ENCODE measurements around the gene DPEP1. TPM values are rescaled to one million over a fixed set of nuclear protein-coding genes. Genes with fewer than 3 reads are reported as not detected.

Gene DPEP1
- polyA plus RNA-seq, 3 donors: 18.0 to 42.6 (median 37.3) TPM

DNA sequence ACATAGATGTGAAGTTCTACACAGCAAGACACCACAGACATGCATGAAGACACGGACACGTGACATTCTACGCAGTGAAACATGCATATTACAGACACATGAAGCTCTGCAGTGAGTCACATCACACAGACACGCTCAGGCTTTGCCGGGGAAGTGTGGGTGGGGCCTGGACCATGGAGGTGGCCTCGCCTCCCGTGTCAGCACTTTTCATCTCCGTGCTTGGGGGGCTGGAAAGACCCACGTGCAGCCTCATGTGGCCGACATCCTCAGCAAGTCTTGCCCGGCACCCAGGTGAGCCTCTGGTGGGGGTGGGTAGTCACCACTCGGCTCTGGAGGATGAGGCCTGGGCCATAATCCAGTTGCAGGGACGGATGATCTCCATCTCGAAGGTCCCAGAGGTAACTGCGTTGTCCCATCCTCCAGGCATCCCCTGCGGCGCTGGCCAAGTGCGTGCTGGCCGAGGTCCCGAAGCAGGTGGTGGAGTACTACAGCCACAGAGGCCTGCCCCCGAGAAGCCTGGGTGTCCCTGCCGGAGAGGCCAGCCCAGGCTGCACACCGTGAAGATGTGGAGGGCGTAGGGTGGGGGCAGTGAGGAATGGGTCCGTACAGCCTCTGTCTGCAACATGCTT is 17.3 kb upstream of the DPEP1 start:
- DNase-seq (ENCODE audit: low read depth in 3 of 3, low spot score in 2 of 3): no peak

DNA sequence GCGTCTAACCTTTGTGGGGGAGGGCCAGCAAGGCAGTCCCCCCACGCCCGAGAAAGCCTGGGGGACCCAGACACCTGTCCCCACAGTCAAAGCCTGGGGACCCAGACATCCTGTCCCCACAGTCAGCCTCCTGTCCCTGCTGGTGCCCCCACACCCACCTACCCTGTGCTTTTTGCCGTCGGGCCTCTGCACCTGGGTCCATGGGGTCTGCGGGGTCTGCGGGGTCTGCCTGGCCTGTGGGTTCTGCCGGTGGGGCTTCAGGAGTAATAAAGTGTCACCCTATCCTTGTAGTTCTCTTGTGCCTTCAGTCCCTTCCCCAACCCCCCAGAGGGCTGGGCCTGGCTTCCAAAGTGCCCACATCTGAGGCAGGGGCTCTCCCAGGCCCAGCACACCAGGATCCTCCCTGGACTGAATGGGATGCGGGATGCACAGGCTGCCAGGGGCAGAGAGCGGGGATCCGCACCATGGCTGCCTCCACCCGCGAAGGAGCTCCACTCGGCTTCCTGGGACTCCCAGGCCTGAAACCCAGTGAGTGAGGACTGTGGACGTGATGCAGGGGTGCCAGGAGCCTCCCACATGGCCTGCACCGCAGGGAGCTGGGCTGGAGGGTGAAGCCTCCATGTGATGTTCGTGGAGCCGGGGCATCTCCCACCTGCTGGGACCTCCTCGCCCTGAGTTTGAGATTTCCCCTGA is 16.3 kb upstream of the DPEP1 start:
- no peak for DNase-seq (ENCODE audit: low read depth in 3 of 3, low spot score in 2 of 3)

DNA sequence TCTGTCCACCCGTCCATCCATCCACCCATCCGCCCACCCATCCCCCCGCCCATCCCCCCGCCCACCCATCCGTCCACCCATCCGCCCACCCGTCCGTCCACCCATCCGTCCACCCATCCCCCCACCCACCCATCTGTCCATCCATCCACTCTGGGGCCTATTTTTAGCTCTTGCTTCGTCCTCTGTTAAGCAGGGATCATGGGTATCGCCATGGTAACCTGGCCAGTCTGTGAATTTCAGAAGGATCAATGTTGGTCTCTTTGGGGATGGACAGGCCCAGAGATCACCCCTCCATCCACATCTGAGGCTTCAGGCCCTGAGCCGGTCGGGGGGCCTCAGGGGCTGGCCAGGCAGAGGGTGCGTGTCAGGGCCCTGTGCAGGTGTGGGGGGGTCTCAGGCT is 15.2 kb upstream of the DPEP1 start:
- no peak for DNase-seq (ENCODE audit: low read depth in 3 of 3, low spot score in 2 of 3)

- no peak for DNase-seq (ENCODE audit: low read depth in 3 of 3, low spot score in 2 of 3)
Observed at GRCh38 chr16:89599451-89599858, 14.0 kb upstream of the DPEP1 start.

GRCh38 chr16:89599902-89600301 is 13.5 kb upstream of the DPEP1 start:
- DNase-seq (ENCODE audit: low read depth in 3 of 3, low spot score in 2 of 3): no peak

GRCh38 chr16:89600427-89600826 is 13.0 kb upstream of the DPEP1 start:
- DNase-seq (ENCODE audit: low read depth in 3 of 3, low spot score in 2 of 3): no peak

- DNase-seq (ENCODE audit: low read depth in 3 of 3, low spot score in 2 of 3): no peak
Observed at GRCh38 chr16:89600956-89601355, 12.5 kb upstream of the DPEP1 start.

DNA sequence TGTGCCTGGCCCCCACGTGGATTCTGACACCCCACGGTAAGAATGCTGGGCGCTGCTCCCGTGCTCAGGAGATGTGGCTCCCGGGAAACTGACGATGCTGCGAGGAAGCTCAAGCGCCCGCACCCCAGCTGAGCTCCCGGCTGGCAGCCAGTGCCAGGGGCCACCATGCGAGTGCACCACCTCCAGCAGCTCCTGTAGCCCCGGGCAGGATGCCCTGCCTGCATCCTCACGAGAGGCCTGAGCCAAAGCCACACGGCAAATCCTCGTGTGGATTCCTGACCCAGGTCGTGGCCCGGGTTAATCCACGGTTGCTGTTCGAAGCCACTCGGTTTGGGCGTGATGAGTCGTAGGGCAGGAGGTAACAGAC is 11.6 kb upstream of the DPEP1 start:
- no peak for DNase-seq (ENCODE audit: low read depth in 3 of 3, low spot score in 2 of 3)

GRCh38 chr16:89602273-89602951 is 11.0 kb upstream of the DPEP1 start:
- DNase-seq (ENCODE audit: low read depth in 3 of 3, low spot score in 2 of 3): peak; percentile 73 to 81 (median 77)

DNA sequence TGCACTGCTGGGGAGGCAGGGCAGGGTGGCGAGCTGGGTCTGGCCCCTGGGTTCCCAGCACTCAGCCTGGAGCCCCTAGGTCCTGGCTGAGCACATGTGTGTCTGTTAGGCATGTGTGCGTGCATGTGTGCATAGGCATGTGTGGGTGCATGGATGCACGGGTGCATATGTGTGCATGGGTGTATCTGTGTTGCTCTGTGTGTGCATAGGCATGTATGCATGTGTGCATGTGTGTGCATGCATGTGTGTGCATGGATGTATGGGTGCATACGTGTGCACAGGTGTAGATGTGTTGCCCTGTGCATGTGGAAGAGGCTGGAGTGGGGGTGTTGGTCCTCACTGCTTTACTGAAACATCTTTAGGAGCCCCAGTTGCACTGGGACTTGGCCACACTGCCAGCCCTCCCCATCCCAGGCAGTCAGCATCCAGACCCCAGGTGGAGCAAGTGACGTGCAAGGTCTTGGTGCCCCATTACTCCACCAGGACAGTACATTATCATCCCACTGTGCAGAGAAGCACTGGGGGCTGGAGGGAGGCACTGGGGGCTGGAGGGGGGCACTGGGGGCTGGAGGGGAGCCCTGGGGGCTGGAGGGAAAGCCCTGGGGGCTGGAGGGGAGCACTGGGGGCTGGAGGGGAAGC is 10.4 kb upstream of the DPEP1 start:
- DNase-seq (ENCODE audit: low read depth in 3 of 3, low spot score in 2 of 3): no peak

- no peak for DNase-seq (ENCODE audit: low read depth in 3 of 3, low spot score in 2 of 3)
Observed at GRCh38 chr16:89604764-89605163, 8.7 kb upstream of the DPEP1 start.

DNA sequence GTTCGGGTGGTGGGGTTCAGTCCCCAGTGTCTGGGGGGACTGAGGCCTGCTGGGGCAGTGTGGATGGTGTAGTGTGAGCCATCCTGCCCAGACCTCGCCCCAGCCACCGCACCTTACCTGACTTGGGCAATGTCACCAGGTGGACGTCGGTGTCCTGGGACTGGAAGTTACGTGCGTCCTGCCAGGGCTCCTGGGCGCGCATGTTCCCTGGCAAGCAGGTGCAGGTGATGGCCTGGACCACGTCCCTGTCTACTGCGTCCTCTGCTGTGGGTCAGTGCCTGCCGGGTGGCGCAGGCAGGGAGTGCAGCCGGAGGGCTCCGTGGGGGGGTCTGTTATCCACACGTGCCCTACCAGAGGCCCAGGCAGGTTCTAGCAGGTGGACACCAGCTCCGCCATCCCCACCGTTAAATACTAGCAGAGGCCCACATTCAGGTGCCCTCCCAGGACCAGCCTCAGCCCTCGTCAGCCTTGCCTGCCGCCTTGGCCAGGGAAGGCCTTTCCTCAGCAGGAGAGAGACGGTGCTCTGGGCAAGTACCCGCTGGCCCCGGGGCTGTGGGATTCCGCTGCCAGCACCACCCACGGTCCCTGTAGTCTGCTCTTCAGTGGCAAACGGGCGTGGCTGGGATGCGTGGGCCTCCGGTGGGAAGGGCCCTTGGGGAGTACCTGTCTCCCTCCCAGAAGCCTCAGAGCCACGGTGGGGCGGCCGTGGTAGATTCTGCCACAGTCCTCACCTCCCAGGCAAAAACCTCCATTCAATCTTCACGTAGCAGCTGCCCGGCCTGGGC is 8.1 kb upstream of the DPEP1 start:
- no peak for DNase-seq (ENCODE audit: low read depth in 3 of 3, low spot score in 2 of 3)

DNA sequence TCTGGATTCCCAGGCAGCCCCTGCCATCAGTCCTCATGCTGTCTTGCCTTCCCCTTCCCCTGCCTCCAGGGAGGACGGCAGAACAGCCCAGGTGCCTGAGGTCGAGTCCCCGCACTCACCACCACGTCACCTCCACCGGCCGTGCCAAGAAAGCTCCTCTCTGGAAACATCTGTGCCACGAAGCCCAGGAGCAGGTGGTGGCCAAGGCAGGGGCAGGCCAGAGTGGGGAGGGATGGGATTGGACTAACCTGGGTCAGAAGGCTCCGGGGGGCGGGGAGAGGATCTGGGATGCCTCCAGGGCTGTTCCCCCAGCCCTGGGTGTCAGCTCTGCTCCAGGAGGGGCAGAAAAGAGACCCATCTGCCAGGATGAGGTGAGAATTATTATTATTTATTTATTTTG is 7.4 kb upstream of the DPEP1 start:
- no peak for DNase-seq (ENCODE audit: low read depth in 3 of 3, low spot score in 2 of 3)

- DNase-seq (ENCODE audit: low read depth in 3 of 3, low spot score in 2 of 3): no peak
Observed at GRCh38 chr16:89607453-89607852, 6.0 kb upstream of the DPEP1 start.

- no peak for DNase-seq (ENCODE audit: low read depth in 3 of 3, low spot score in 2 of 3)
Observed at GRCh38 chr16:89607937-89608740, 5.3 kb upstream of the DPEP1 start.

DNA sequence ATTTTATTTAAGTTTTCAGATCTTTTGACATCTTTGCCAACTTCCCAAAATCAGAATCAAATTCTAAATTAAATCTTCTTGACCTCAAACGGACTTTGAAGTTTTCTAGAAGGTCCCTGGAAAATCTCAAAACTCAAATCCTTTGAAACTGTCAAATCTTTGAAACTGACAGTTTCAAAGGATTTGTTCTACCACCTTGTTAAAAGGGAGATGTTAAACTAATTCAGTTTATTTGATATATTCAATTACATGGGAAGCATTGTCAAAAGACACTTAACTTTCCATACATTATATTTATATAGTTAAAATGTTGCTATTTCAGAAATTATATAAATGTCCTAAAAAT is 3.4 kb upstream of the DPEP1 start:
- DNase-seq (ENCODE audit: low read depth in 3 of 3, low spot score in 2 of 3): no peak

DNA sequence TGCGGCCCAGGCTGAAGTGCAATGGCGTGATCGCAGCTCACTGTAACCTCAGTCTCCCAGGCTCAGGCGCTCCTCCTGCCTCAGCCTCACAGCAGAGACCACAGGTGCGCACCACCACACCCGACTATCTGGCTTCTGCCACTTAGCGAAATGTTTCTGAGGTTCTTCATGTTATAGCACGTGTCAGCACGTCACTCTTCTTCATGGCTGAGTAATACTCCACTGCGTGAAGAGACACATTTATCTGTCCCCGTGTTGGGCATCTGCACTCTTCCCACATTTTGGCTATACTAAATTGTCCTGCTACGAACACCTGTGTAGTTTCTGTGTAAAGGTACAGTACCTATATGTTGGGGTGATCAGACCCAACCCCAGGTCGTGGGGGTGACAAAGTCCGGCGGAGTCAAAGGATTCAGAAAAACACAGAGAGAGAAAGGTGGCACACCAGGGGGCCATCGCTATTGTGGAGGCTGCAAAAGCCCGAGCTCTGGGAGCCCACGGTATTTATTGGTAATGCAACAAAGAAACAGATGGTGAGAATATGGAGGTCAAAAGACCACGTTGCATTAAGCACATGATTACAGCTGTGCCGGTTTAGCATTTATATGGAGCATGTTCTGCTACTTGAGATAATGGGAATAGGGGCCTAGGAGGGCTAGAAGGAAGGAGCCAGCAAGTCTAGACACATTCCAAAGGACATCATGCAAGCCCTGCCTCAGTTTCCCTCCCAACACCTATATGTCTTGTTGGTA is 851 bp upstream of the DPEP1 start:
- DNase-seq (ENCODE audit: low read depth in 3 of 3, low spot score in 2 of 3): no peak

DNA sequence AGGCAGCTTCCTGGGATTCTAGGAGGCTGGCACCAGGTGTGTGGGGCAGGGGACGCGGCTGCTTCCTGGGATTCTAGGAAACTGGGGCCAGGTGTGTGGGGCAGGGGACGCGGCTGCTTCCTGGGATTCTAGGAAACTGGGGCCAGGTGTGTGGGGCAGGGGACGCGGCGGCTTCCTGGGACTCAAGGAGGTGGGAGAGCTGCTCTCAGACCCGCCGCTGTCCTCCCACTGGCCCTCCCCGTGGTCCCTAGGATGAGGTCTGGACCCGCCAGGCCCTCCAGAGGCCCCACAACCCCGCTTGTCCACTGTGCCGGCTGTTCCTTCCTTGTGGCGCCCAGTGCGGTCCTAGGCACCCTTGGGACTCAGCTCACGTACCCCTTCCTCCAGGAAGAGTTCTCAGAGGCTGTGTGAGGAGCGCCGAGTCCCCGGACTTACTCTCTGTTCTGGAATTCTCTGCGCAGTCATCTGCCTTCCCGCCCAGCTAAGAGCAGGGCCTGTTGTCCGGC is 565 bp downstream of the DPEP1 start:
- no peak for DNase-seq (ENCODE audit: low read depth in 3 of 3, low spot score in 2 of 3)

DNA sequence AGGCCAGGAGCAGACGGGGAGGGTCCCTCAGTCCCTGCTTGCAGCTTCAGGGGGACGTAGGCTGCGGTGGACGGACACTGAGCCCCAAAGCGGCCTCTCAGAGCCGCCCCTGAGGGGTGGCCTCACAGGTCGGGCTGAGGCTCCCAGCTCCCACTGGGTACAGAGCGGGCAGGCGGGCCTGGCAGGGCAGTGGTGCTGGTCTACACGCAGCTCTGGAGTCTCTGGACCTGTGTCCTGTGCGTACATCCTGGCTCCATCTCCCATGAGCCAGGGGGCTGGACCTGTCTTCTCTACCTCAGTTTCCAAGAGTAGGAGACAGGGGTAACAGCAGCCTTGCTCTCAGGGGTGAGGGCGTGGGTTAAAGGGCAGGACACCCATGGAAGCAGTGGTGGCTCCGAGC is 1.7 kb downstream of the DPEP1 start:
- DNase-seq (ENCODE audit: low read depth in 3 of 3, low spot score in 2 of 3): no peak

Data from right renal cortex interstitium (tissue), 3 donors.